SU-DHL-6 (cell line): ENCODE data around the gene DUSP6.

Source experiments
- H2AFZ ChIP-seq: fragments of 200-600 bp; sonication (generic); 2 replicates; pipeline ENCODE4 v1.6.1; 2014; ENCODE audit warnings: low read depth, mild to moderate bottlenecking, moderate library complexity, mixed read lengths, antibody characterized with exemption, low read length; ENCODE audit not compliant: severe bottlenecking
- H3F3A ChIP-seq: fragments of 200-600 bp; shearing (Covaris generic); 2 replicates; pipeline ENCODE4 v1.6.0; 2016; ENCODE audit warnings: antibody characterized with exemption, mild to moderate bottlenecking; ENCODE audit not compliant: insufficient read depth
- H3K27ac ChIP-seq: fragments of 200-600 bp; sonication (generic); 2 replicates; pipeline ENCODE4 v1.5.1; 2016; ENCODE audit warnings: low read depth, mild to moderate bottlenecking, low read length, moderate library complexity, mixed read lengths
- H3K27me3 ChIP-seq: fragments of 200-600 bp; sonication (generic), shearing (Covaris generic); 2 replicates; pipeline ENCODE4 v1.6.0; 2014; ENCODE audit warnings: mild to moderate bottlenecking, low read length
- H3K36me3 ChIP-seq: fragments of 200-600 bp; sonication (generic); 2 replicates; pipeline ENCODE4 v1.6.1; 2014; ENCODE audit warnings: mild to moderate bottlenecking, low read length, mixed read lengths
- H3K4me2 ChIP-seq: fragments of 300-600, 200-600 bp; shearing (Covaris generic), sonication (generic); 2 replicates; pipeline ENCODE4 v1.6.0; 2014; ENCODE audit warnings: low read length, low read depth, mild to moderate bottlenecking; ENCODE audit not compliant: poor library complexity, severe bottlenecking
- H3K4me3 ChIP-seq: fragments of 200-600 bp; sonication (generic); 2 replicates; pipeline ENCODE4 v1.5.1; 2014; ENCODE audit warnings: antibody characterized with exemption, low read length, mild to moderate bottlenecking, mixed read lengths; ENCODE audit not compliant: insufficient read depth, poor library complexity, severe bottlenecking
- H3K79me2 ChIP-seq: fragments of 200-600 bp; sonication (generic); 2 replicates; pipeline ENCODE4 v1.6.1; 2014; ENCODE audit warnings: mild to moderate bottlenecking, low read length, moderate library complexity; ENCODE audit not compliant: insufficient read depth
- H3K9ac ChIP-seq: fragments of 200-600 bp; sonication (generic); 2 replicates; pipeline ENCODE4 v1.7.0; 2014; ENCODE audit warnings: mild to moderate bottlenecking, low read length
- H3K9me2 ChIP-seq: fragments of 200-600 bp; sonication (generic); replicated peaks from 2 replicates; pipeline ENCODE4 v1.6.1; 2014; ENCODE audit warnings: low read length; ENCODE audit not compliant: insufficient read depth
- H3K9me3 ChIP-seq: fragments of 200-600 bp; sonication (generic); 2 replicates; pipeline ENCODE4 v1.6.1; 2014; ENCODE audit warnings: low read length, mixed read lengths; ENCODE audit not compliant: insufficient read depth
- H4K20me1 ChIP-seq: fragments of 200-600 bp; sonication (generic); 2 replicates; pipeline ENCODE4 v1.6.1; 2014; ENCODE audit warnings: low read depth, mild to moderate bottlenecking, antibody characterized with exemption, low read length, moderate library complexity, mixed read lengths
- EZH2phosphoT487 ChIP-seq: fragments of 200-600 bp; sonication (generic), shearing (Covaris generic); conservative IDR thresholded peaks from 2 replicates; pipeline ENCODE4 v1.6.1; 2018; ENCODE audit warnings: mild to moderate bottlenecking, antibody characterized with exemption, low read length, moderate library complexity, mixed read lengths
- TF ChIP-seq, protein P1 (sequence below): fragments of 200-600 bp; sonication (generic); IDR thresholded peaks from one replicate; pipeline ENCODE4 v1.5.1; 2017; ENCODE audit warnings: antibody characterized with exemption, mild to moderate bottlenecking, low read length, moderate library complexity; ENCODE audit not compliant: insufficient read depth, poor library complexity, severe bottlenecking

The DUSP6 gene

GRCh38 chr12:89345830-89346740, 6.2 kb downstream of the DUSP6 start:
- H3K9me2 ChIP-seq = no peaks in the 10 kb centered on the region
- H2AFZ ChIP-seq = no peak overlapping the region
- no peaks in the 10 kb centered on the region for H3K9me3 ChIP-seq
- no peaks in the 10 kb centered on the region for H3K36me3 ChIP-seq
- no peak overlapping the region for H3K27ac ChIP-seq
- H3F3A ChIP-seq = no peaks in the 10 kb centered on the region
- H3K27me3 ChIP-seq = no peaks in the 10 kb centered on the region
- peak overlapping the region; percentile 9 for H3K4me3 ChIP-seq
- TF ChIP-seq, protein P1, sequence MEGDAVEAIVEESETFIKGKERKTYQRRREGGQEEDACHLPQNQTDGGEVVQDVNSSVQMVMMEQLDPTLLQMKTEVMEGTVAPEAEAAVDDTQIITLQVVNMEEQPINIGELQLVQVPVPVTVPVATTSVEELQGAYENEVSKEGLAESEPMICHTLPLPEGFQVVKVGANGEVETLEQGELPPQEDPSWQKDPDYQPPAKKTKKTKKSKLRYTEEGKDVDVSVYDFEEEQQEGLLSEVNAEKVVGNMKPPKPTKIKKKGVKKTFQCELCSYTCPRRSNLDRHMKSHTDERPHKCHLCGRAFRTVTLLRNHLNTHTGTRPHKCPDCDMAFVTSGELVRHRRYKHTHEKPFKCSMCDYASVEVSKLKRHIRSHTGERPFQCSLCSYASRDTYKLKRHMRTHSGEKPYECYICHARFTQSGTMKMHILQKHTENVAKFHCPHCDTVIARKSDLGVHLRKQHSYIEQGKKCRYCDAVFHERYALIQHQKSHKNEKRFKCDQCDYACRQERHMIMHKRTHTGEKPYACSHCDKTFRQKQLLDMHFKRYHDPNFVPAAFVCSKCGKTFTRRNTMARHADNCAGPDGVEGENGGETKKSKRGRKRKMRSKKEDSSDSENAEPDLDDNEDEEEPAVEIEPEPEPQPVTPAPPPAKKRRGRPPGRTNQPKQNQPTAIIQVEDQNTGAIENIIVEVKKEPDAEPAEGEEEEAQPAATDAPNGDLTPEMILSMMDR = no peak
- TF ChIP-seq EZH2phosphoT487 = no peak
- H3K4me2 ChIP-seq = peak overlapping the region; percentile 53
- H3K9ac ChIP-seq = no peak overlapping the region
- H4K20me1 ChIP-seq = no peaks in the 10 kb centered on the region
- no peaks in the 10 kb centered on the region for H3K79me2 ChIP-seq

DNA sequence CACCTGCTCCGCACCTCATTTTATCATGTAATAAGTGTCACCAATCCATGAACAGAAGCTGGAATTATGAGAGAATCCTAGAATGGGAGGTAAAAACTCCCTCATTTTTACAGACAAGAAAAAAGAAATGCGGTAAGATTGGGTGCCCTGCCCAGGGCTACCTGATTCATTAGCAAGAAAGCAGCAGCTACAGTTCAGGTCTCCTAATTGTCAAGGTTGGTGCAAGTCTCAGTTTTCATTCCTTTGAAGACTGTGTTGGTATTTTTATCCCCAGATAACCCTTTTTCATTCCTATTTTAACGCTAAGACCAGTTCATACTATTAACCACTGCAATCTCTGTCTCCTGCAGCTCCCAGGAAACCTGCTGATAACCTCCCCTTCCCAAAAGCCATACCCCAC, 6.9 kb downstream of the DUSP6 start:
- H3K9me2 ChIP-seq = no peaks in the 10 kb centered on the region
- TF ChIP-seq EZH2phosphoT487 = no peak
- TF ChIP-seq, protein P1 = no peak
- no peaks in the 10 kb centered on the region for H4K20me1 ChIP-seq
- H2AFZ ChIP-seq = no peak overlapping the region
- no peak overlapping the region for H3K4me3 ChIP-seq
- H3K36me3 ChIP-seq = no peaks in the 10 kb centered on the region
- no peaks in the 10 kb centered on the region for H3F3A ChIP-seq
- H3K9me3 ChIP-seq = no peaks in the 10 kb centered on the region
- no peaks in the 10 kb centered on the region for H3K27me3 ChIP-seq
- no peak overlapping the region for H3K4me2 ChIP-seq
- H3K27ac ChIP-seq = no peak overlapping the region
- H3K79me2 ChIP-seq = no peaks in the 10 kb centered on the region
- H3K9ac ChIP-seq = no peak overlapping the region

- Histone ChIP-seq H3K27ac (no peak overlapping the region), H3K9ac (no peak overlapping the region), H3K36me3 (no peaks in the 10 kb centered on the region), H3K4me2 (no peak overlapping the region), H3K9me2 (no peaks in the 10 kb centered on the region), H3K79me2 (no peaks in the 10 kb centered on the region), H3K9me3 (no peaks in the 10 kb centered on the region), H2AFZ (no peak overlapping the region), H3K4me3 (no peak overlapping the region), H3F3A (no peaks in the 10 kb centered on the region), H3K27me3 (no peaks in the 10 kb centered on the region), H4K20me1 (no peaks in the 10 kb centered on the region)
- no peak for TF ChIP-seq EZH2phosphoT487
- TF ChIP-seq, protein P1 = no peak
Observed at GRCh38 chr12:89344862-89345202, 7.5 kb downstream of the DUSP6 start.
